ENCODE data around the gene NAT10.
"Not testable (repeated sequence)": the region's sequence is repeated elsewhere in the genome, so short reads cannot be mapped to it uniquely, and the experiment has no call there.

The NAT10 gene

DNA sequence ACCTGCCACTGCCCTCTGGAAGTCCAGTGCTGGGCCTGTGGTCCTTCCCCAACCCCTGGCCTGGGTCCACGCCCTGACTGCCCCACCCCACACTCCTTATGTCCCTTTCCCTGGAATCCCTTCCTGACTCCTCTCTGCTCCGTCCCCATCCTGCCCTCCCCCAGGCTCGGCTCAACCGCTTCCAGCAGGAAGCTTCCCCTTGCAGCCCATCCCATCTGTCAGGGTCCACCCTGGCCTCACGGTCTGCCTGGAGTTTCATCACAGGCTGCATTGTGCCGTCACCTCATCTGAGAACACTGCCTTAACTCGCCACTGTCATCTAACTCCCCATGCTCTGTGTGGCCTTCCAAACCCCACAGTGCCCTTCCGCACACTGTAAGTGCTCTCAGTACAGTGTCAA lies 64.3 kb downstream of the NAT10 start:
- DNase-seq = no peak

DNA sequence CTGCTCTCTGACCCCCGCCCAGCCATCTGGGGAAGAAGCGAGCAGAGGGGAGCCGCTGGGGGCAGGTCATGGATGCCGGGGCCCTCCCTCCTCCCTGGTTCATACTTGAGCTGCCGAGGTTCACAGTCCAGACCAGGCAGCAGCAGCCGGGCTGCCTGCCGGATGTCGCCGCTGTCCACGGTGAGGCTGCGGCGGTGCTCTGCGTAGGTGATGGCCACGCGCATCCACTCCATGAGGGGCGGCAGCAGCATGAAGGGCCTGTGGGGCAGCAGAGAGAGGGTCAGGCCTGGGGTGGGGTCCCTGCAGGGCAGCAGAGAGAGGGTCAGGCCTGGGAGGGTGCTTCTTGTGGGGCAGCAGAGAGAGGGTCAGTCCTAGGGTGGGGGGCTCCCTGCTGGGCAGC lies 67.6 kb downstream of the NAT10 start:
- no peak for DNase-seq

DNA sequence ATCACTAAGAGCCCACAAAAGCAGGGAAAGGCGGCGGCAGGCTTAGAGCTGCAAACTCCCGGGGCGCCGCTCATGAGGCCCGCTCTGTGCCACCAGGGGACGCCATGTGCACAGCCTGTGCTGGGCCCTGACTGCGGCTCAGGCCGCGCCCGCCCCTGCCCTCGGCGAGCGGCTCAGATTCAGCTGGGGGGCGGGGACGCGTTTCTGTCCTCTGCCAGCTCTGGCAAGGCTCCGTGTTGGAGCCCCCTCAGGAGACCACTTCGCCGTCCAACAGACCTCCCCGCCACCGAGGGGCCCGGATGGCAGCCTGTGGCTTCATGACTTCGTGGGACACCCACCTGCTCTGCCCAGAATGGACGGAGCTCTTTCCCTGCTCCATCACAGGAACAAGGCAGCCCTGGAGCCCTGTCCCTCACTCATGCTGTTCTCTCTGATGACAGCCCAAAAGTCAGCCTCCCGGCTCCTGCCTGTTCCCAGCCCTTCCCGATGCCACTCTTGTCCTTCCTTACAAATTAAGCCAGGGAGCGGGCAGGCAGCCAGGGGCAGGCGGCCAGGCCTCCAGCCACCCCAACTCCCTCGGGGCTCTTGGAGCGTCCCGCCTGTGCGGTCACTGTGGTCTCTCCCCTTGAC lies 69.1 kb downstream of the NAT10 start:
- peak; percentile 86 for DNase-seq

DNA sequence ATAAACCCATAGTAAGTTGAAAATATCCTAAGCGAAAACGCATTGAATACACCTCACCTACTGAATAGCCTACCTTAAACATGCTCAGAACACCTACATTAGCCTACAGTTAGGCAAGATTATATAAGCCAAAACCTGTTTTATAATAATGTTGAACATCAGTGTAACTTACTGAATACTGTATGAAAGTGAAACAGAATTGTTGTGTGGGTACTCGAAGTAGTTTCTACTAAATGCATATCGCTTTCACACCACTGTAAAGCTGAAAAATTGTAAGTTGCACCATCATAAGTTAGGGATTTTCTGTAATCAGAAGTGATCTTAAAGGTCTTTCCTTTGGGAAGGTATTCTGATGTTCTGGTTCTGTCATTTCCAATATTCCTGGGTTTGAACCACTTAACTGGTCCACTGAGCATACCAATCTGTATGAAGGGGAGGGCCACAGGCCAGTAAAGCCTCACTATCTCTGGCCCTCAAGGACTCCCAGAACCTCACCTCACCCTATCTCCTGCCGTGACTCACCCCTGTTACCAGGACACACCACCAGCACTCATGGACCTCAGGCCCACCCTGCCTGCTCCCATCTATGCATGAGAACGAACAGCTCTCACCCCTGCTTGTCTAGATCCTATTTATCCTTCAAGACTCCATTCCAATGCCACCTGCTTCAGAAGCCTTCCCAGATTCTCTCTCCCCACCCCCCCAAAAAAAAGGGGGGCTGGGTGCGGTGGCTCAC lies 70.0 kb downstream of the NAT10 start:
- no peak for DNase-seq

DNA sequence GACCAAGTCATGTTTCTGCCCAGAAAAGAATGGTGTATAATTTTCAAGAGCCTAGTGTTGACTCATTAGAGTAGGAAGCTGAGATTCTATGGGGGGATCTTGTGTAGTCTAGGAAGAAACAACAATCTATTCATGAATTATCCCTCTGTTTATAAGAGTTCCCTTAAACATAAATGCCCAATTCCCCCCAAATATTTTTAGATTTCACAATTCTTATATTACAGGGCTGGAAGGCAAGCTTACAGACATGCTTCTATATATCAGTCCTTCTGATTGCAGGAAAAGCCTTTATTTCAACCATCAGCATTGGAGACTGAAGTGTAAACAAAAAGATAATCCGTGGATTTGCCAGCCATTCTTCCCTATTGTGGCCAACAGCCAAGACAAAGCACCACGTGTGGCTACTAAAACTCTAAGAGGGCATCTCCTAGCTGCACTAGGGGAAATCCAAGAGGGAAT lies 71.4 kb downstream of the NAT10 start:
- no peak for DNase-seq

DNA sequence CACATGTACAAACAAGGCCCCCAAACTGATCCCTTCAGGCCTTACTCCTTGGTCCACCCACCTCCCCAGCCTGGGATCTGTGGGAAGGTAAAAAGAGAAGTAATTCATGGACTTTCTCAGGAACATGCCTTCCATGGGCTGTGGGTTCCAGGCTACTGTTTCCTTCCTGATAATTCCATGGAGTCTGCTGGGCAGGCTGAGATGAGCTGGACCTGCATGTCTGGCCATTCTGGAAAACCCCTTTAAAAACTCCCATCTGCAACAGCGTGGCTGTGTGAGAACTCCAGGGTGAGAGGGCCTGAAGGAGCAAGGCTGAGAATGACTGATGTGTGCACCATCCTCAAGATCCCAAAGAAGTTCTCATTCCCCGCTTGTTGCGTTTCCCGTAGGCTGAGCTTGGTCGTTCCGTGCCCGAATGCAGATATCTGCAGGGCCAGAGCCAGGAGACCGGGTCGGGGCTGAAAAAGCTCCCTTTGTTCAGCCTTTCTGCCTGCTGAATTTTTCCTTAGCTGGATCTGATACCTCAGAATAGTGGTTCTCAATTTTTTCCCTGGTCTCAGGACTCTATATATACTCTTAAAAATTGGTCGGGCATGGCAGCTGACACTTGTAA lies 72.9 kb downstream of the NAT10 start:
- DNase-seq = no peak

DNA sequence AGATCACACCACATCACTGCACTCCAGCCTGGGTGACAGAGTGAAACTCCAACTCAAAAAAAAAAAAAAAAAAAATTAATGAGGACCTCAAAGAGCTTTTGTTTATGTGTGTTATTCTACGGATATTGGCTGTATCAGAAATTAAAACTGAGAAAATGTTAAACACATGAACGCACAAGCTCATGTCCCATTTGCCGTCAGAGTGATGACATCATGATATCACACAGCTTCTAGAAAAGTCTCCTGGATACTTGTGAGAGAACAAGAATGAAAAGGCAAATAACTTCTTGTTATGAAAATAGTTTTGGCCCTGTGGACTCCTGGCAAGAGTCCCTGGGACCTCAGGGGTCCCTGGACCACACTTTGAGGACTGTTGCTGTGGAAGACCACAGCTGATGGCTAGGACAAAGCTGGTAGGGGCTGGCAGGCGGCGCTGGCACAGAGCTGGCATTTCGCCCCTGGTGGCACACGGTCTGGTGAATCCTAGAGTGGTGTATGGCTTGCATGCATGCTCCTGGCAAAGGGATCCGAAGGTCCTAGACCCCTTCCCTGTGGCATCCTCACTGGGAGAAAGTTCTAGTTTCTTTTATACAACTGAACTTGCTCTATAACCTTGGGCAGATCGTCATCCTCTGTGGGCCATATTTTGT lies 73.7 kb downstream of the NAT10 start:
- no peak for DNase-seq

DNA sequence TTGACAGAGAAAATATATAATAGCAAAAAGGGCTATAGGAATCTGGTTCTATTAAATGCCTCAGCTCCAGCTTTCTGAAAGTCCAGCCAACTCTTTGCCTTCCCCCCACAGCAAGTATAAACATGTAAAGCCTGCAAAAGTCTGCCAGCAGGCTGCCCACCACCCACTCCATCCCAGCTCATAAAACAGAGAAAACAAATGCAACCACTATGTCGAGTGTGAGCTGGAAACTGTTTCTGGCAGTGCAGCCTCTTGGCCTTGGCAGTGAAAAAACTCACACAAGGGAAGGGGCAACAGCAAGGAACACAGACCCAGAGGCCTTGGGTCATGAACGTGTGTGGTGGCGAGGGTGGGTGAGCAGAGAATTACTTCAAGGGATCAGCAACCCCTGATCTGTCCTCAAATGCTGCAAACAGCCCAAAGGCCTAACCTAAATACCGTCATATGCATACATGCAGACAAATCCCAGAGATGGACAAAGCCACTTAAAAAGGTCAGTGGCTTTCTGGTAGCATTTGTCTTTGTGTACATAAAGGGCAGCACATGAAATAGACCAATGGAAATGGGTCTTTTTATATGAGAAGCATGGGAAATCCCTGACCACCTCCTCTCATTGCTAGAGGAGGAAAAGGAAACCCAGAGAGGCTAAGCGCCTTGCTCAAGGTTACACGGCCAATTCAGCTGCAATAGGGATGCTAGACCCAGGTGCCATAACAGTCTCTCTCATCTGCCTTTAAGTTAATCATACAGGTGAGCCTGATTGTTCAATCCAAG lies 74.8 kb downstream of the NAT10 start:
- DNase-seq = no peak

DNA sequence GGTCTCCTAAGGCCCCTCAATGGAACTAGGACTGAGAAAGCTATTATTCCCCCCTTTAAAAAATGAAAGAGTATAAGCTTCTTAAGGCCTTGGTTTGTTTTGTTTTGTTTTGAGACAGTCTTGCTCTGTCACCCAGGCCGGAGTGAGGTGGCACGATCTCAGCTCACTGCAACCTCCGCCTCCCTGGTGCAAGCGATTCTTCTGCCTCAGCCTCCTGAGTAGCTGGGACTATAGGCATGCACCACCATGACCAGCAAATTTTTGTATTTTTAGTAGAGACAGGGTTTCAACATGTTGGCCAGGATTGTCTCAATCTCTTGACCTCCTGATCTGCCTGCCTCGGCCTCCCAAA lies 75.4 kb downstream of the NAT10 start:
- DNase-seq = not testable (repeated sequence)

DNA sequence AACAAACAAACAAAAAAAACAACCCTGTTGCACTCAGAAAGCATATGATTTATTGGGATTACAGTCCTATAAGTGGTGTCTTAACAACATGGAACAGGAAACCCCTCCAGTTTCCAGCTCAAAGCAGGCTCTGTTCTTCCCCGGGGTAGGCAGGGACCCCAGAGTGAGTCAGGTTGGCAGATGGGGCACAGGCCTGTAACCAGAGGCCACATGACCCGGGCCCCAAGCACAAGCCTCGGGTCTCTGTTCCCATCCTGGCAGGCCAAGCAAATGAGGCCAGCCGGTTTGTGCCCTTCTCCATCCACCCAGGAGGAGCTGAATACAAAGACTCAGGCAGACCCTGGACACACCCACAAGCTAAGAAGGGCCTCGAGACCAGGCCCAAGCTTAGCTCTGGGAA lies 75.8 kb downstream of the NAT10 start:
- DNase-seq = no peak

DNA sequence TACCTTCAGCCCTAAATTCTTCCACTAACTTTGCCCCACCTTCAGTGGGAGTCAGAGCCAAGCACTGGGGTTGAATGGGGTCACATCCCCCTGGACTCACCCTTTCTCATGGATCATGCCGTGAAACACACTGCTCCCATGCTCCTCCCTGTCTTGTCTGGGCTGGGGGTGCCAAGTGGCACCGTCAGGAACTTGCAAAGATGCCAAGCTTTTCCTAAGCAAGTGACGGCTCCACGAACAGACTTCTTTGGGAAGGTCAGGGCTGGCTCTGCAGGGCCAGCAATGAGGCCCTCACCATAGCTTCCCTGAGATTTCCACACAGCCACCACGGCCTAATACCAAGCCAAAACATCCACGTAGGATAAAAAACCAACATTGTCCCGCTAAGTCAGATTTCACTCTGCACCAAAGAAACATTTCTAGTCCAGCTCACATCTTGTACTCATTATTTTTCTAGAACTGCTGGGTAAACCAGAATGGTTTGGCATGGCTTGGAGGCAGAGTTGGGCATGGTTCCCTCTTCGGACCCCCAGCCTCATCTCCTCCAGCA lies 76.5 kb downstream of the NAT10 start:
- no peak for DNase-seq

DNA sequence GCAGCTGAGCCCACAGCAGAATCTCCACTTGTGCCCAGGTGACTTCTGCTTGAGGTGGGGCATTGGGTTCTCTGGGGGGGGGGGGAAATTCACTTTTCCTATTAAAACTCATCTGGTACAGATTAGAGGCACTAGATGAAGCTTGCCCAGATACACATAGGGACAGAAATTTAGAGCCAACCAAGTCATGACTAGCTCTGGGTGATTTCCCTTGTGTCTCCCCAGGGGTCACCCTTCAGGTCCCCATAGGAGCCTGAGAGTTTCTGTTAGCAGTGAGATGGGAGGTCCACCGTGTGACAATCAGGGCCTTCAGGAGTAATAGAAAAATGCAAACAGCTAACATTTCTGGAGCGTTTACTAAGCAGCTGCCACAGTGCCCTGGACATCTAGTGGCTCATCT lies 77.0 kb downstream of the NAT10 start:
- DNase-seq = no peak

DNA sequence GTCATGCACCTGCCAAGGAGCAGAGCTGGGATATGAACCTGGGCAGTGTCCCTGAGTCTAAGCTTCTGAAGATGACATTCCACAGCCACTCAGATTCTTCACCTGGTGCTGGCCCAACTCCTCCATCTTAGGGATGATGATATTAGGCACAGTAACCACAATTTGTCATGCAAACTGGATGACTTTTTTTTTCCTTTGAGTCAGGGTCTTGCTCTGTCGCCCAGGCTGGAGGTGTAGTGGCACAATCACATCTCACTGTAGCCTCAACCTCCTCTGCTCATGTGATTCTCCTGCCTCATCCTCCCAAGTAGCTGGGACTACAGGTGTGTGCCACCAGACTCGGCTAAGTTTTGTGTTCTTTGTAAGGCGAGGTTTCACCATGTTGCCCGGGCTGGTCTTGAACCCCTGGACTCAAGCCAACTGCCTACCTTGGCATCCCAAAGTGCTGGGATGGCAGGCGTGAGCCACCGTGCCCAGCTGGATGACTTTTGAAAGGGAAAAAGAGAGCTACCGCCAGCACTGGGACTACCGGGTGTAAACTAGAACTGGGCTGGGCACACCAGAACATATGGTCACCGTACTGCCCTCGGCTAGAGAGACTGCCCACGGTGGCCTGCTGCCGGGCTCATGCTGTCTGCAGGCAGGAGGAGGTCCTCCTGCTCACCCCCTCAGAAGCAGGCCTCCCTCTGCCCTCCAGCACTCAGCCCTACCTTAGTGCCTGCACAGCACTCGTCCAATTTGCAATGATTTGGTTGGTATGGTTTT lies 77.7 kb downstream of the NAT10 start:
- DNase-seq = no peak

DNA sequence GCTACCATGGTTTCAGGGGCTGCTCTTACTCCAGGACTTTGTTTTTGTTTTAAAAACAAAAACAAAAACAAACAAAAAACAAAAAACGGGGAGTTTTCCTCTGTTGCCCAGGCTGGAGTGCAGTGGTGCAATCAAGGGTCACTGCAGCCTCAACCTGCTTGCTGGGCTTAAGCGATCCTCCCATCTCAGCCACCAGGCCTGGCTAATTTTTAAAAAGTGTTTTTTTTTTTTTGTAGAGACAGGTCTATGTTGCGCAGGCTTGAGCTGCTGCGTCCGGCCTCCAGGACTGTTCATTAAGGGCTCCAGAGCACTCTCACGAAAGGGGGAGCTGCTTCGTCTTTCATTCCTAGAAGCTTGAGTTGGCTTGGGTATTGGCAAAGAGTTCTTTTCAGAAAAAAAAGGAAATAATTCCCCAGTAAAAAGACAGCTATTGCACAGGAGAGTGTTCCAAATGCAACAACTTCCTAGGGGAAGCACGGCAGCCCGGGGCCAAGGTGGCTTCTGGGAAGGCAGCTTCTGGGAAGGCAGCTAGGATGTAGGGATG lies 78.5 kb downstream of the NAT10 start:
- no peak for DNase-seq

DNA sequence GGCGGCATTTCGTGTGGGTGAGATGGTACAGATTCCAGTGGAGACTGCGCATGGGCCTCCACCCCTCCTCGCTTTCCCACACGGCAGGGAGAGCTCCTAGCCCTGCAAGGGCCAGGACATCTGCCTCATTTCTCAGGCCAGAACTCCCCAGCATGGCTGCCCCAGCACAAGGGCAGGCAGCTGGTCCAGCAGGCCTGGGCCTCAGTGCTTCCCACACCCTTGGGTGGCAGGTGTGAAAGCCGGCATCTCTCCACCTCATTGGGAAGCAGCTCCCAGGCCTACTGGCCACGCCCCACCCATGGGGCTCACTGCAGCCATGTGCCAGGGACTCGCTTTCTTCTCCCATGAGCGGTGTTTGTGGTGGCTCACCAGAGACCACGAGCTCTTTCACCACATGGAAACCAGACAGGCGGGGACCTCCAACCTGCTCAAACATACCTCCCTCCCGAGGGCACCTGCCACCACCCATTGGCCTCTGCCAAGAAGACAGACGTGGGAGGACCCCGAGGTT lies 79.1 kb downstream of the NAT10 start:
- DNase-seq = no peak

DNA sequence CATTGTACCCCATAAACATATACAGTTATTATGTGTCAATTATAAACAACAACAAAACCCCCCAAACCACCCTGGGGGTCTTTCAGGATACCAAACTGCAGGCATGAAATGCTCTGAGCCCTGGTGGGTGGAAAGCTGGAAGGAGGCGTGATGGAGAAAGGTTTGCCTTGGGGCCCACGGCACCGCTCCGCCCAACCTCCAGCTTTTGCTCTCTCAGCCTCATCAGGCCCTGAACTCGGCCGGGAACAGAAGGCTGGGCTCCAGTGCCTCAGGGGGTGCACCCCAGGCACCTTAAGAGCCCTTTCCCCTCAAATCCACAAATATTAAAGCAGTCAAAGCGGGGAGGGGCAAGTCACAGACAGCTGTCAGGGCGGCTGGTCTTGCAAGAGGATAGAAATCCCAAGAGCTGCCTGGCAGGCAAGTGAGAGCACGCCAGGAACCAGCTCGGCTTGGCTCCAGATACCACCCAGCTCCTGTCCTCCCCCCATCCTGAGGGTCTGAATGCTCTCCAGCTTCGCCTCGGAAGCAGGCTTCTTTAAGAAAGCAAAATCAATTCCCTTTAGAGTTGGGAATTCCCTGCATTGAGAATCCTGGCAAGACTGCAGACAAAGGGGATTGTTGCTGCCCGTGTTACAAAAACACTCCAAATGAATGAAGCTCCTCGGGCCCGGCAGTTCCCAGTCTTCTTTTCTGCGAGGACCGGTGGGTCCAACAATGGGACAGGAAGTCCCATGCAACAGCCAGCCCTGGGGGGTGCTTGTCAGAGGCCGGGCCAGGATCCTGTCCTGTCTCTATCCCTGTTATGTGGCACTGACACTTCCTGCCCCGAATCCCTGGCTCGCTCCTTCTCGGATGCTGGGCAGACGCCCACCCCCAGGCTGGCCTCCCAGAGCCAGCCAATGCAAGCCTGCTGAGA lies 80.8 kb downstream of the NAT10 start:
- no peak for DNase-seq

DNA sequence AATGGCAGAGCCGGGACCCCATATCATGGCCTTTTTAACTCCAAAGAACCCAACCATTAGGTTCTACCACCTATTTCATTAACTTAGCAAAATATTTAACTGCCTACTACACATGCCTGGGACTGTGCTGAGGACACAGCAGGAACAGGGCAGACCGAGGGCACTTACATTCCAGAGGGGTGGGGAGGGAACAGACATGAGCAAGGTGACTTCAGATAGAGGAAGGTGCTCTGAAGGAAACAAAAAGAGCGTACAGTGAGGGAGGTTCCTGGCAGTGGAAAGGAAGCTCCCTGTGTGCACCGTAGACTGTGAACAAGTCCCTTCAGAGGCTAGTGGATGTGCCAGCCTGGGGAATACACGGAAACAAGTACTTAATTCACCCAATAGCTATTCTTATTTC lies 82.8 kb downstream of the NAT10 start:
- no peak for DNase-seq

DNA sequence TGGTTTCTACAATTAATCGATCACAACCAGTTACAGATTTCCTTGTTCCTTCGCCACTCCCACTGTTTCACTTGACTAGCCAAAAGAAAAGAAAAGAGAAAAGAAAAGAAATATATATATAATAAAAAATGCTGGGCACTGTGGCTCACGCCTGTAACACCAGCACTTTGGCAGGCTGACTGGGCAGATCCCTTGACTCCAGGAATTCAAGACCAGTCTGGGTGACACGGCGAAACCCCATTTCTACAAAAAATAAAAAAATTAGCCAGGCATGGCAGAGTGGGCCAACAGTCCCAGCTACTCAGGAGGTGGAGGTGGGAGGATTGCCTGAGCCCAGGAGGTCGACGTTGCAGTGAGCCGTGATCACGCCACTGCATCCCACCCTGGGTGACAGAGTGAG lies 83.8 kb downstream of the NAT10 start:
- DNase-seq = no peak

DNA sequence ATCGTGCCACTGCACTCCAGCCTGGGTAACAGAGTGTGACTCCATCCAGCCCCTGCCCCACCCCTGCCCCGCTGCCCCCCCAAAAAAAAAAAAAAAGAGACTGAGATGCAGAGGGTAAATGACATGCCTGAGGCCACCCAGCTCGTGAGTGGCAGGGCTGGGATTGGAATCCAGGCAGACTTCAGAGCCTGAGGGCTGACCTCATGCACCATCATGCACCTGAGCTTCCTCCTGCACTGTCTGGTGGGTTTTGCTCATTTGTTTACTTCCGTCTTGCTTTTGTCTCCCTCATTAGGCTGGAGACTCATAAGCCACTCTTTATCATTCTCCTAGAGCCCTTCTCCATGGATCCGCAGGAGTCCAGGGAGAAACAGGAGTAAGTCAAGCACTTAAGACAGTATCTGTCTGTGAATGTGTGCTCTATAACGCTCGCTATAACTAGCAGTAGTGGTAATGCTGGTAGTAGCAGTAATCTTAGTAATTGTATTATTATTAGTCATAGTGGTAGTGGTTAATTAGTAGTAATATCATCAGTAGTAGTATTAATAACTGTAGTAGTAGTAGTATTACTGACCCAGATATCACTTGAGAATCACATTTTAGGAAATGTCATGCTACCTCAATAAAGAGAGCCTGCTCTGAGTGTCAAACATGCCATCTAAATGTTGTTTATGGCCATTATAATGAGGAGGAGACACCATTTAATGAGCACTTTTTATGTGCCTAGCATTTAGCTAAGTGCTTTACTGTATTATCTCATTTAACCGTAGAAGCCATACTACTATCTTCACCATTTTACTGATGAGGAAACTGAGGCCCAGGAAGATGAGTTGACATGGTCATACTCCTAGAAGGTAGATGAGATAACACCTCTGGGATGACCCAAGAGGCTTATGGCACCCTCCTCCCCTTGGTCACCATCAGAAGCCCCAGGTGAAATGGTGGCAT lies 85.0 kb downstream of the NAT10 start:
- no peak for DNase-seq
